ENCODE data around the gene CRYAA.

DNA sequence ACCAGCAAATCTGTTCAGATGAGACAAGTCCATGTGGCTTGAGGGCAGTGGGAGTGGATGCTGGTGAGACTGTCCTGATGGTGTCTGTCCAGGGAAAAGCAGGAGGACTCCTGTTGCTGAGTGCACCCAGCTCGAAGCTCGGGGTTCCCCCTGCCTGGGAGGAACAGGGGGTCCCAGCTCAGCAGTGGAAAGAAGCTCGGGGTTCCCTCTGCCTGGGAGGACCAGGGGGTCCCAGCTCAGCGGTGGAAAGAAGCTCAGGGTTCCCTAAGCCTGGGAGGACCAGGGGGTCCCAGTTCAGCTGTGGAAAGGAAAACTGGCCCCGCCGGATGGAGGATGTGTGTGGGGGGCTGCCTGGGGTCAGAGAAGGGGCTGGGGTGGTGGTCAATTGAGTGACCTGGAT, 39.1 kb downstream of the CRYAA start:
- TF ChIP-seq CTCF (IDR thresholded peaks at IDR 0.05; ENCODE audit: poor library complexity, severe bottlenecking) (no peak), POLR2AphosphoS5 (IDR thresholded peaks at IDR 0.05) (no peak), EZH2 (IDR thresholded peaks at IDR 0.05; ENCODE audit: borderline replicate concordance, insufficient read depth, low read length, poor library complexity, severe bottlenecking) (no peak), TAF1 (IDR thresholded peaks at IDR 0.05; ENCODE audit: low read depth) (no peak), RAD21 (conservative IDR thresholded peaks at IDR 0.05) (no peak)
- TF ChIP-seq, protein P1, sequence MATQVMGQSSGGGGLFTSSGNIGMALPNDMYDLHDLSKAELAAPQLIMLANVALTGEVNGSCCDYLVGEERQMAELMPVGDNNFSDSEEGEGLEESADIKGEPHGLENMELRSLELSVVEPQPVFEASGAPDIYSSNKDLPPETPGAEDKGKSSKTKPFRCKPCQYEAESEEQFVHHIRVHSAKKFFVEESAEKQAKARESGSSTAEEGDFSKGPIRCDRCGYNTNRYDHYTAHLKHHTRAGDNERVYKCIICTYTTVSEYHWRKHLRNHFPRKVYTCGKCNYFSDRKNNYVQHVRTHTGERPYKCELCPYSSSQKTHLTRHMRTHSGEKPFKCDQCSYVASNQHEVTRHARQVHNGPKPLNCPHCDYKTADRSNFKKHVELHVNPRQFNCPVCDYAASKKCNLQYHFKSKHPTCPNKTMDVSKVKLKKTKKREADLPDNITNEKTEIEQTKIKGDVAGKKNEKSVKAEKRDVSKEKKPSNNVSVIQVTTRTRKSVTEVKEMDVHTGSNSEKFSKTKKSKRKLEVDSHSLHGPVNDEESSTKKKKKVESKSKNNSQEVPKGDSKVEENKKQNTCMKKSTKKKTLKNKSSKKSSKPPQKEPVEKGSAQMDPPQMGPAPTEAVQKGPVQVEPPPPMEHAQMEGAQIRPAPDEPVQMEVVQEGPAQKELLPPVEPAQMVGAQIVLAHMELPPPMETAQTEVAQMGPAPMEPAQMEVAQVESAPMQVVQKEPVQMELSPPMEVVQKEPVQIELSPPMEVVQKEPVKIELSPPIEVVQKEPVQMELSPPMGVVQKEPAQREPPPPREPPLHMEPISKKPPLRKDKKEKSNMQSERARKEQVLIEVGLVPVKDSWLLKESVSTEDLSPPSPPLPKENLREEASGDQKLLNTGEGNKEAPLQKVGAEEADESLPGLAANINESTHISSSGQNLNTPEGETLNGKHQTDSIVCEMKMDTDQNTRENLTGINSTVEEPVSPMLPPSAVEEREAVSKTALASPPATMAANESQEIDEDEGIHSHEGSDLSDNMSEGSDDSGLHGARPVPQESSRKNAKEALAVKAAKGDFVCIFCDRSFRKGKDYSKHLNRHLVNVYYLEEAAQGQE (IDR thresholded peaks at IDR 0.05; ENCODE audit: borderline replicate concordance): no peak

All from neural cell (in vitro differentiated cells).